Measurements from ENCODE around the gene TMBIM4.
A peak's percentile ranks its signal among the peaks of the same experiment; 100 is the strongest.

TMBIM4 gene

DNA sequence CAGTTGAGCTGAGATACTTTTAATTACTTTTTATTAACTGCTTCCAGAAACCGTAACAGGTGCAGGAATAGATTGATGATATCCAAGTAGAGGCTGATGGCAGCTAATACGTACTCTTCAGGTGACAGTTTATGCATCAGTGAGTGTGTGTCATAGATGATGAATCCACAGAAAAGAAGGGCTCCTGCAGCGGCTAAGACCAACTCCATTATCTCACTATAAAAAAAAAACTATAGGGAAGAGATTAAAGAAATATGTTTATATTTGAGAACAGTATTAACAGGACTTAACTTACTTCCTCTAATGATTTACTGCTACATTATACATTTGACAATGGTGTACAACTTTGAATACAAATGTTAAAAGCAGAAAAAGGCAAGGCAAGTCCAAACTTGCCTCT lies 31.9 kb downstream of the TMBIM4 start:
- H3K27ac ChIP-seq, result no peak overlapping the region
- TF ChIP-seq ZFX (IDR thresholded peaks at IDR 0.05), result no peak
- TF ChIP-seq, protein P1, sequence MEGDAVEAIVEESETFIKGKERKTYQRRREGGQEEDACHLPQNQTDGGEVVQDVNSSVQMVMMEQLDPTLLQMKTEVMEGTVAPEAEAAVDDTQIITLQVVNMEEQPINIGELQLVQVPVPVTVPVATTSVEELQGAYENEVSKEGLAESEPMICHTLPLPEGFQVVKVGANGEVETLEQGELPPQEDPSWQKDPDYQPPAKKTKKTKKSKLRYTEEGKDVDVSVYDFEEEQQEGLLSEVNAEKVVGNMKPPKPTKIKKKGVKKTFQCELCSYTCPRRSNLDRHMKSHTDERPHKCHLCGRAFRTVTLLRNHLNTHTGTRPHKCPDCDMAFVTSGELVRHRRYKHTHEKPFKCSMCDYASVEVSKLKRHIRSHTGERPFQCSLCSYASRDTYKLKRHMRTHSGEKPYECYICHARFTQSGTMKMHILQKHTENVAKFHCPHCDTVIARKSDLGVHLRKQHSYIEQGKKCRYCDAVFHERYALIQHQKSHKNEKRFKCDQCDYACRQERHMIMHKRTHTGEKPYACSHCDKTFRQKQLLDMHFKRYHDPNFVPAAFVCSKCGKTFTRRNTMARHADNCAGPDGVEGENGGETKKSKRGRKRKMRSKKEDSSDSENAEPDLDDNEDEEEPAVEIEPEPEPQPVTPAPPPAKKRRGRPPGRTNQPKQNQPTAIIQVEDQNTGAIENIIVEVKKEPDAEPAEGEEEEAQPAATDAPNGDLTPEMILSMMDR (conservative IDR thresholded peaks at IDR 0.05), result no peak

DNA sequence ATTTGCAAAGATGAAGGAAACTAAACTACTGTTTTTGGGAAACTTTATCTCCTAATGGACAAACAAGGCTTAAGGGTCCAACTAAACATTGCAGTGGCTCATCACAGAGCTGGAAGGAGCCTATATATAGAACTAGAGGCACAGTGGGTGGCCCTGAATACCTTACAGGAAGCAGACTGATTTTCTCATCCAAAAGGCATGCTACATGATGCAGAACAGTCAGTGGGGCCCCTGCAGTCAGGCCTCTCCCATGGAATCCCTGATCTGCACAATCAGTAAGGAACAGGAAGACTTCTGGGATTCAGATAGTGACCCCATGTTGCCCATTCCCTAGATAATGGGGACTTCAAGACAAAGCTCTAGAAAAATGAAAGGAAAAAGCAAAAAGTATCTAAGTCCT lies 37.4 kb downstream of the TMBIM4 start:
- H3K27ac ChIP-seq, result no peak overlapping the region
- TF ChIP-seq, protein P1 (conservative IDR thresholded peaks at IDR 0.05), result no peak
- no peak for TF ChIP-seq ZFX (IDR thresholded peaks at IDR 0.05)

DNA sequence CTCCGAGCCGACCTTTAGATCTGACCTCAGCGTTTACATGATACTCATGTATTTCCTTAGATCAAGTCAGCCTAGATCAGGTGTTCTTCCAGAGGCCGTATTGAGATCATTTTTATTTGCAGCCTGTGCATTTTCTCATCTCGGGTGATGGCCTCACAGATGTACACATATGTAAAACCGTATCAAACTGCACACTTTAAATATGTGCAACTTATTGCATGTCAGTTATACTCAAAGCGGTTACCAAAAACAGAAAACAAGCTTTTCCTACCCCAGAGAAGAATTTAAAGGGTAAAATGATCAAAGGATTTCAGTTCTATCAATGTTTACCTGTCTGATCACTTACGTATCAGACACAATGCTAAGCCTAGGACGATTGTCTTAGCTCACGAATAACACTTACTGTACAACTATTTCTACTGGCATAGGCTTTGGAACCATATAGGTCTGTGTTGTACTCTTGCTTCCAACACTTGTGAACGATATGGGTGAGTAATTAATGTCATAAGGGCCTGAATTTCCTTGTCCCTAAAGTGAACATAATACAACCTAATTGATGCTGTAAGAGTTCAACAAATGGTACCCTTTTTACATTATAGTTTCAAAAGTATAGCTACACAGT lies 38.6 kb downstream of the TMBIM4 start:
- TF ChIP-seq ZFX (IDR thresholded peaks at IDR 0.05), result no peak
- TF ChIP-seq, protein P1 (conservative IDR thresholded peaks at IDR 0.05), result no peak
- peak overlapping the region; percentile 83 for H3K27ac ChIP-seq

DNA sequence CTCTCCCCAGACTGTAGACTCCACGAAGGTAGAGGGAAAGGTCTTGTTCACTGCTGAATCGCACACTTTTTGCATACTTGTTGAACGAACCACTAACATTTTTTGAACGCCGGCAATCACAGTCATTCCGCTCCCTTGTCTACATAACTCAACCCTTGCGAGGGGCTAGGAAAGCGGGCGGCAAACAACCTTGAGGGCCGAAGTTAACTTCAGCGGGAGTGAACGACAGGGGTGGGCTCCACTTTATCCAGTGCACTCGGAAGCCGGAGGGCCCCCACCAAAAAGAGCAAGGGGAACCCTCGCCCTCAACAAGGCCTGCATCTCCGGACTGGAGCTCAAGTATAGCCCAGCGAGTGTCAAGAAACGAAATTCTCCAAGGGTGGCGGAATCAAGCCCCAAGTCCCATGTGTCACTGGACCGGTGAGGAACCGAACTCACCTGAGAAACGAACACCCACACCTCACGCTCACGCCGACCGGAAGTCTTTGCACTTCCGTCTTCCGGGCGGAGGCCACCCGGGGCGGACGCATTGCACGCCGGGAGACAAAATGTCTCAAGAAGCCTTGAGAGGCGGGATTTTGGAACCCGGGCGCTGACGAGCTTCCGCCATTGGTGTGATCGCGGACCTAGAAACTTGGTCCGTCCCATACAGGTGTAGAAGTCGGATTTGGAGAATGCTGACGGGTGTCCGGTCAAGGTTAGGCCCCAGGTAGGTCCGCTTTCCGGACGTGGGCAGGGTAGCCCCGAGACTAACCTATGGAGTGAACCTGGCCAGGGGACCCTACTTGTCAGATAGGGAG lies 39.3 kb downstream of the TMBIM4 start, which contains the start of gene LLPH:
Gene LLPH (minus strand): TSS at position 484 of the 800 bp plus-strand sequence. CDS start 1,644 bp downstream, outside the sequence.
- H3K27ac ChIP-seq, result peak within 1 kb of the TSS; percentile 83
- TF ChIP-seq, protein P1 (conservative IDR thresholded peaks at IDR 0.05), result no peak
- TF ChIP-seq ZFX (IDR thresholded peaks at IDR 0.05), result no peak

DNA sequence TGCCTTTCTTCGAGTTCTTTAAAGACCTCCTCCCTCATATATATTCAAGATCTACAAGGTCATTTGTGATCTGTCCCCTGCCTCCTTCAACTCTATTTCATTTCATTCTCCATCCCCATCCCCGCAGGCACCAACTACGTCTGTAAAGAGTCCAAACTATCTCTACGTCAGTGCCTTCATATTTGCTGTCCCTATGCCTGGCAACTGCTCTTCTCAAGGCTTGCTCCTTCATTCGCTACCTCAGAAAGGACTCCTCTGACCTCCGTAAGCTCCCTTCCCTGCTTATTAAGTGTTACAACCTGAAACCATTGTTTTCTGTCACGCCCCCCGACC lies 39.9 kb downstream of the TMBIM4 start:
- H3K27ac ChIP-seq, result peak overlapping the region; percentile 83
- TF ChIP-seq, protein P1 (conservative IDR thresholded peaks at IDR 0.05), result no peak
- TF ChIP-seq ZFX (IDR thresholded peaks at IDR 0.05), result no peak

DNA sequence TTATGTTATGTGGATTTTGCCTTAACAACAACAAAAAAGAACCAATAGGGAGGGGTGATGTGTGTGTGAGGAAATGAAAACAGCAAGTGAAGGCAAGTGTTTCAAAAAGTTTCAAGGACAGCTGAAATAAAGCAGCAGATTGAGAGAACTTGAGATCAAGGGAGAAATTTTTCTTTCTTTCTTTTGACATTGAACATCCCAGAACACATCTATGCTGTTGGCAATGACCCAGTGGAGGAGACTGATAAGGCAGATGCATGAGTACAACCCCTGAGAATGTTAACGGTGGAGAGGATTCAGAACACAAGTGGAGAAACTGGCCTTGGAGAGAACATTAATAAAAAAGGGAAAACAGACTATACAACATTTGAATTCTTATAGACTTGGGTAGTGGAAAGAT lies 42.1 kb downstream of the TMBIM4 start:
- H3K27ac ChIP-seq, result no peak overlapping the region
- no peak for TF ChIP-seq ZFX (IDR thresholded peaks at IDR 0.05)
- TF ChIP-seq, protein P1 (conservative IDR thresholded peaks at IDR 0.05), result no peak

DNA sequence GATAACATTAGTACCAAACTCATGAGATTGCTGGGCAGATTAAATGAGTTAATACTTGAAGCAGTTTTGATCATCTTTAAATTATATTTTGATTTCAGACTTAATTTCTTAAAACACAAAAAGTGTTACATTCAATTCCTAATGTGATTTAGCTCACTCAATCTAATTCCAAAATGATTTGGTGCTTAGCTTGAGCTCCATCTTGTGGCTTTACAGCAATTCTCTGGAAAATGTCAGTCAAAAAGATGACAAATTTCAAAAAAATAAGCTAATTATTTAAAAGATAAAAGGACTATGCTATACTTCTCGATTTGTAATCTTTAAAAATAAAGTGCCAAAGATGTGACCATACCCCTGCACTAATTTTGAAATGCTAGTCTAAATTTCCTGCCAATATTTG lies 49.3 kb downstream of the TMBIM4 start:
- TF ChIP-seq ZFX (IDR thresholded peaks at IDR 0.05), result no peak
- TF ChIP-seq, protein P1 (conservative IDR thresholded peaks at IDR 0.05), result peak; percentile 17; the same call in 1 of the 2 replicates
- H3K27ac ChIP-seq, result no peak overlapping the region

All from C4-2B (cell line).